ENCODE results near the gene NDUFA5.
A peak's percentile ranks its signal among the peaks of the same experiment; 100 is the strongest.
"Not testable (repeated sequence)": the region's sequence is repeated elsewhere in the genome, so short reads cannot be mapped to it uniquely, and the experiment has no call there.

The NDUFA5 gene

GRCh38 chr7:123557016-123557397, 611 bp downstream of the NDUFA5 start:
- no peak for DNase-seq (ENCODE audit: low read depth in 2 of 2)

- no peak for DNase-seq (ENCODE audit: low read depth in 2 of 2)
These were observed 2.1 kb downstream of the NDUFA5 start for GRCh38 chr7:123555484-123555883.

- no peak for DNase-seq (ENCODE audit: low read depth in 2 of 2)
These were observed 4.5 kb downstream of the NDUFA5 start for GRCh38 chr7:123553159-123553558.

- DNase-seq (ENCODE audit: low read depth in 2 of 2) = no peak
These were observed 5.0 kb downstream of the NDUFA5 start for GRCh38 chr7:123552641-123553040.

- not testable (repeated sequence) for DNase-seq (ENCODE audit: low read depth in 2 of 2)
These were observed 5.5 kb downstream of the NDUFA5 start for GRCh38 chr7:123552134-123552533.

- DNase-seq (ENCODE audit: low read depth in 2 of 2) = no peak
These were observed 9.2 kb downstream of the NDUFA5 start for GRCh38 chr7:123548406-123548805.

GRCh38 chr7:123539871-123540270, 17.7 kb downstream of the NDUFA5 start:
- DNase-seq (ENCODE audit: low read depth in 2 of 2) = no peak

- no peak for DNase-seq (ENCODE audit: low read depth in 2 of 2)
These were observed 18.7 kb downstream of the NDUFA5 start for GRCh38 chr7:123538897-123539296.

GRCh38 chr7:123538189-123538714, 19.4 kb downstream of the NDUFA5 start:
- DNase-seq (ENCODE audit: low read depth in 2 of 2) = no peak

- DNase-seq (ENCODE audit: low read depth in 2 of 2) = no peak
These were observed 20.5 kb downstream of the NDUFA5 start for GRCh38 chr7:123537026-123537642.

- no peak for DNase-seq (ENCODE audit: low read depth in 2 of 2)
These were observed 22.1 kb downstream of the NDUFA5 start for GRCh38 chr7:123535517-123535916.

- peak; percentile 98 for DNase-seq (ENCODE audit: low read depth in 2 of 2)
These were observed 23.0 kb downstream of the NDUFA5 start, which contains the start of gene IQUB for GRCh38 chr7:123534383-123535260. IQUB (minus strand) TSS chr7:123534595; CDS start chr7:123512340, 22,255 bp downstream.

GRCh38 chr7:123533929-123534382, 23.7 kb downstream of the NDUFA5 start:
- DNase-seq (ENCODE audit: low read depth in 2 of 2) = no peak

GRCh38 chr7:123533553-123533917, 24.1 kb downstream of the NDUFA5 start:
- no peak for DNase-seq (ENCODE audit: low read depth in 2 of 2)

- DNase-seq (ENCODE audit: low read depth in 2 of 2) = peak in 1 of 2 donors; percentile 19
These were observed 24.6 kb downstream of the NDUFA5 start for GRCh38 chr7:123532788-123533552.

GRCh38 chr7:123532343-123532742, 25.3 kb downstream of the NDUFA5 start:
- DNase-seq (ENCODE audit: low read depth in 2 of 2) = not testable (repeated sequence)

- DNase-seq (ENCODE audit: low read depth in 2 of 2) = not testable (repeated sequence)
These were observed 27.5 kb downstream of the NDUFA5 start for GRCh38 chr7:123530035-123530591.

GRCh38 chr7:123528265-123528664, 29.4 kb downstream of the NDUFA5 start:
- no peak for DNase-seq (ENCODE audit: low read depth in 2 of 2)

GRCh38 chr7:123527712-123528225, 29.8 kb downstream of the NDUFA5 start:
- not testable (repeated sequence) for DNase-seq (ENCODE audit: low read depth in 2 of 2)

- DNase-seq (ENCODE audit: low read depth in 2 of 2) = not testable (repeated sequence)
These were observed 31.1 kb downstream of the NDUFA5 start for GRCh38 chr7:123526533-123526932.

- no peak for DNase-seq (ENCODE audit: low read depth in 2 of 2)
These were observed 35.6 kb downstream of the NDUFA5 start for GRCh38 chr7:123522066-123522465.
